ENCODE data around the gene PATL1.

Gene PATL1

GRCh38 chr11:59615120-59615636, 53.7 kb downstream of the PATL1 start:
- peak; percentile 36 for DNase-seq (ENCODE audit: low read depth)

GRCh38 chr11:59614277-59615119, 54.3 kb downstream of the PATL1 start:
- peak; percentile 0 for DNase-seq (ENCODE audit: low read depth)

GRCh38 chr11:59611570-59612565, 57.0 kb downstream of the PATL1 start:
- DNase-seq (ENCODE audit: low read depth): no peak

GRCh38 chr11:59610289-59610688, 58.5 kb downstream of the PATL1 start:
- DNase-seq (ENCODE audit: low read depth): no peak

GRCh38 chr11:59607703-59608454, 61.0 kb downstream of the PATL1 start:
- no peak for DNase-seq (ENCODE audit: low read depth)

GRCh38 chr11:59602432-59602831, 66.4 kb downstream of the PATL1 start:
- DNase-seq (ENCODE audit: low read depth): no peak

GRCh38 chr11:59601788-59602187, 67.0 kb downstream of the PATL1 start:
- no peak for DNase-seq (ENCODE audit: low read depth)

GRCh38 chr11:59600636-59601035, 68.2 kb downstream of the PATL1 start:
- DNase-seq (ENCODE audit: low read depth): no peak

- no peak for DNase-seq (ENCODE audit: low read depth)
These were observed 68.6 kb downstream of the PATL1 start for GRCh38 chr11:59600234-59600633.

GRCh38 chr11:59598961-59599360, 69.9 kb downstream of the PATL1 start:
- DNase-seq (ENCODE audit: low read depth): no peak

Measured in stimulated activated CD8-positive, alpha-beta memory T cell treated with anti-CD3 and anti-CD28 coated beads, Interleukin-12 subunit alpha, Interleukin-12 subunit beta, amount 100 ng/mL, for 4 hours (primary cell).